ENCODE measurements around the gene VAV2.

Gene VAV2

DNA sequence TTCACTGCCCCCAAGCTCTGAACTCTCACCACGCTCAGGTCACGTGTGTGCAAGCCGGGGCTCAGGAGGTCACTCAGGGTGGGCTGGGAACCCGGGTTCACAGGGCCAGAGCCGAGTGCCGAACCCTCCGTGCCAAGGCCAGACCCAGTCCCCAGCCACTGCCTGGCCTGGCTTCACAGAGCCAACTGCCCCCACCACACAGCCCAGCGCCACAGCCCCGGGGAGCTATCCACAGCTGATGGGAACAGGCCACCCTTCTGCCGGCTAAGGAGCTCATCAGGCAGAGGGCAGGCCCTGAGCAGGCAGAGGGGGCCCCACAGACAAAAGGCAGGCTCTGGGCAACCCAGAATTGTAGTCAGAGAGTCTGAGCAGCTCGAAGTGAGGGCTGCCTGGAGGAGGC, 117.0 kb downstream of the VAV2 start:
- peak overlapping the region; percentile 100 for H3K27ac ChIP-seq
- ChIA-PET POLR2A (ENCODE audit: low non-redundant PET) (interaction anchor here (1.9 kb wide), 1 partner anchor 69 kb away, joined by 5 read pairs; no protein-coding TSS in a partner anchor), CTCF (interaction anchor here (0.5 to 4.2 kb wide), 8 partner anchors 8 to 826 kb away, joined by 3 to 20 read pairs (median 3); no protein-coding TSS in a partner anchor)
- TF ChIP-seq, protein P1, sequence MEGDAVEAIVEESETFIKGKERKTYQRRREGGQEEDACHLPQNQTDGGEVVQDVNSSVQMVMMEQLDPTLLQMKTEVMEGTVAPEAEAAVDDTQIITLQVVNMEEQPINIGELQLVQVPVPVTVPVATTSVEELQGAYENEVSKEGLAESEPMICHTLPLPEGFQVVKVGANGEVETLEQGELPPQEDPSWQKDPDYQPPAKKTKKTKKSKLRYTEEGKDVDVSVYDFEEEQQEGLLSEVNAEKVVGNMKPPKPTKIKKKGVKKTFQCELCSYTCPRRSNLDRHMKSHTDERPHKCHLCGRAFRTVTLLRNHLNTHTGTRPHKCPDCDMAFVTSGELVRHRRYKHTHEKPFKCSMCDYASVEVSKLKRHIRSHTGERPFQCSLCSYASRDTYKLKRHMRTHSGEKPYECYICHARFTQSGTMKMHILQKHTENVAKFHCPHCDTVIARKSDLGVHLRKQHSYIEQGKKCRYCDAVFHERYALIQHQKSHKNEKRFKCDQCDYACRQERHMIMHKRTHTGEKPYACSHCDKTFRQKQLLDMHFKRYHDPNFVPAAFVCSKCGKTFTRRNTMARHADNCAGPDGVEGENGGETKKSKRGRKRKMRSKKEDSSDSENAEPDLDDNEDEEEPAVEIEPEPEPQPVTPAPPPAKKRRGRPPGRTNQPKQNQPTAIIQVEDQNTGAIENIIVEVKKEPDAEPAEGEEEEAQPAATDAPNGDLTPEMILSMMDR (conservative IDR thresholded peaks at IDR 0.05; ENCODE audit: low read depth), result no peak
- DNase-seq (ENCODE audit: low spot score), result no peak

DNA sequence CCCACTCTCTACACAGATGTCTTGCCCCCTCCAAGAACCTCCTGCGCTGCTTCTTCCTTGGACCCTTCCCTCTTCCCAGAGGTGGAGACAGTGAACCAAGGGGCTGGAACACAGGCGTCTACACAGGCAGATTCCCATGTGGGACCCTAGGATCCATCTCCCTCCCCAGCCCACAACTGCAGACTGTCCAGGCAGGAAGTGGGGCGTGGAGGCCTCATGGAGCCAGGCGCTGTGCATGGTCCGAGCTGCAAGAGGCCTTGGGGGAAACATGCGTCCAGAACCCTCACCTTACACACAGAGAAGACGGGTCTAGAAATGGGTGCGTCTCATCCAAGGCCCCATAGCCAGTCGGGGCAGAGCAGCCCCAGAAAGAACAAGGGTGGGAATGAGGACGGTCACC, 117.5 kb downstream of the VAV2 start:
- H3K27ac ChIP-seq, result peak overlapping the region; percentile 100
- TF ChIP-seq, protein P1 (conservative IDR thresholded peaks at IDR 0.05; ENCODE audit: low read depth), result no peak
- no peak for DNase-seq (ENCODE audit: low spot score)
- ChIA-PET CTCF (interaction anchor here (0.6 to 4.2 kb wide), 5 partner anchors 8 to 842 kb away, joined by 3 to 20 read pairs (median 3); no protein-coding TSS in a partner anchor), POLR2A (ENCODE audit: low non-redundant PET) (interaction anchor here (0.5 to 1.9 kb wide), 4 partner anchors 66 to 151 kb away, joined by 3 to 6 read pairs (median 4); partner anchors contain the start of genes BRD3OS and VAV2)

DNA sequence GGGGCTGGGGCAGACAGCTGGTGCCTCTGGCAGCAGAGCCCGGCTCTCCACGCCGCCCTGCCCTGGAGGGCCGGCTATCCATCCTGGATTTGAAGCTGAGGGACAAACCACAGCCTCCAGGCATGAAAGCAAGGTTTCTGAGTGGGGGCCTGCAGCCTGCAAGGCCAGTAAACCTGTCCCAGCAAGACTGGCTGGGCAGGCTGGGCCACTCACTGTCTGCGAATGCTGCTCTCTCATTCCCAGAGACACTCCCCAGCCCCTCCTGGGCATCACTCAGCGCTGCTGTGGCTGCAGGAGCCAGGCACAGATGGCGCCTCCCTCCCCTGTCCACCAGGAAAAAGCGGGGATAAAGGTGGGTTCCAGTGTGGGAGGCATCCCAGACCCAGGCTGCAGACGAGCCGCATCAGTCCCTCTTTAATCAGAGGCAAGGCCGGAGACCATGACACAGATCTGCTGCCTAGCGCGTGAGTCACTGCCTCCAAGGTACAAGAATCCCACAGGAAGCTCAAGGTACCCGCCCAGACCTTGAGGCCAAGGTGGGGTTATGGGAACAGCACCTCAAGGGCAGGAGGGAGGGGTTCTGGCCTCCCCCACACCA, 118.0 kb downstream of the VAV2 start:
- ChIA-PET CTCF (interaction anchor here (0.7 to 4.2 kb wide), 5 partner anchors 9 to 843 kb away, joined by 3 to 20 read pairs (median 3); no protein-coding TSS in a partner anchor), POLR2A (ENCODE audit: low non-redundant PET) (interaction anchor here (0.5 to 1.9 kb wide), 4 partner anchors 66 to 151 kb away, joined by 3 to 6 read pairs (median 4); partner anchors contain the start of genes BRD3OS and VAV2)
- DNase-seq (ENCODE audit: low spot score), result peak; percentile 98
- peak overlapping the region; percentile 100 for H3K27ac ChIP-seq
- TF ChIP-seq, protein P1 (conservative IDR thresholded peaks at IDR 0.05; ENCODE audit: low read depth), result no peak

DNA sequence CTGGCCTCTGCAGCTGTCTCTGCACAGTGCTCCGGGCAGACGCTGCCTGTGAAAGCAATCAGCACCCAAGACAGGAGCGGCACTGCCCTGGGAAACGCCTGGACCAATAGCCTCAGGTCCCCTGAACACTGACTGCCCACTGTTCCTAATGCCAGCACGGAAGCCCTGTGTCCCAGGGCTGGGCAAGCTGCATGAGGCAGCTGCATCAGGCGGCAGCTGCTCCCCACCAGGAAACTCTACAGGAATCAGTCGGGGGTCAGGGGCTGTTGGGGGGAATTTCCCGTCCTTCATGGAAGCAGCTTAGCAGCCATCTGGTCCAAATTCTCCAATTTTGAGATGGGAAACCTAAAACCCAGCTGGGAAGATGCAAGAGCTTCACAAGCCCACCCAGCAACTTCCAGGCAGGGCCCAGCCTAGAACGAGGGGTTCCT, 118.6 kb downstream of the VAV2 start:
- CTCF ChIA-PET, result interaction anchor here (0.7 to 4.2 kb wide), 5 partner anchors 10 to 121 kb away, joined by 3 to 20 read pairs (median 3); no protein-coding TSS in a partner anchor
- POLR2A ChIA-PET (ENCODE audit: low non-redundant PET), result interaction anchor here (1.0 to 1.9 kb wide), 3 partner anchors 71 to 120 kb away, joined by 3 to 6 read pairs (median 5); partner anchors contain the start of gene VAV2
- TF ChIP-seq, protein P1 (conservative IDR thresholded peaks at IDR 0.05; ENCODE audit: low read depth), result no peak
- DNase-seq (ENCODE audit: low spot score), result peak; percentile 47
- H3K27ac ChIP-seq, result peak overlapping the region; percentile 100

DNA sequence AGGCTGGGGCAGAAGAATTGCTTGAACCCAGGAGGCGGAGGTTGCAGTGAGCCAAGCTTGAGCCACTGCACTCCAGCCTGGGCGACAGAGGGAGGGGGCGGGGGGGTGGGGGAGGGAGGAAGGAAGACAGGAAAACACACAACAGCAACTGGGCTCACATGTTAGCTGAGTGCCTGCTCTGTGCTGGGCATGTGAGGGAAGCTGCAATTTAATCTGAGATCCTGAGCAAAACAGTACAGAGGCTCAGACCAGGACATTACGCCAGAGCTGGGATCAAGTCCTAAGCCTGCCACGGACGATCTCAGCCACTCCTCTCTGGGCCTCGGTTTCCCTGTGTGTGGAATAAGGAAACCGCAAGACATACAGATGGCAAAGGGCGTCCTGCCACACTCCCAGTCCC, 119.1 kb downstream of the VAV2 start:
- no peak for DNase-seq (ENCODE audit: low spot score)
- CTCF ChIA-PET, result interaction anchor here (1.1 to 4.2 kb wide), 3 partner anchors 9 to 121 kb away, joined by 3 to 20 read pairs (median 5); no protein-coding TSS in a partner anchor
- peak overlapping the region; percentile 100 for H3K27ac ChIP-seq
- TF ChIP-seq, protein P1 (conservative IDR thresholded peaks at IDR 0.05; ENCODE audit: low read depth), result no peak
- POLR2A ChIA-PET (ENCODE audit: low non-redundant PET), result interaction anchor here (1.0 to 1.9 kb wide), 2 partner anchors 119 to 121 kb away, joined by 3 to 6 read pairs; partner anchors contain the start of gene VAV2

All from RWPE1 (cell line).